GM04503 (cell line): ENCODE results near the gene NFAT5.
A peak's percentile ranks its signal among the peaks of the same experiment; 100 is the strongest.
"Not testable (repeated sequence)": the region's sequence is repeated elsewhere in the genome, so short reads cannot be mapped to it uniquely, and the experiment has no call there.

ENCODE experiments used
- DNase-seq: peaks from one replicate; pipeline ENCODE4 v3.0.0-alpha.2; 2012; ENCODE audit warnings: low read depth

Gene NFAT5

DNA sequence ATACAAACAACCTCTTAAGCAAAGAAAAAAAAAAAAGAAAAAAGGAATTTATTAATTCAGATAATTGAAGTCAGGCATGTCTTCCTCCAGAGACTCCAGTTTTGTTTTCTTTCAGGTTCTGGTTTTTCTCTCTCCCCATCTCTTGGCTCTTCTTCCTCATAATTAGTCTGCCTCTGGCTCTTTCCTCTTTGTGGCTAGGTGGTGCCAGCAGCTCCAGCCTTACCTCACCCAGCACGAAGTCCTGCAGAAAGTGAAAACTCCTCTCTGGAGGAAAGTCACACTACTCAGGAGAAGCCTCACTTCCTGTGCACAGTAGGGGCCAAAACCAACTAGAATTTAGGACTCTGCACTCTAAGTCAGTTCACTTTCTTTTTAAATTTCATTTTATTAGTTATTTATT, 10.3 kb upstream of the NFAT5 start:
- no peak for DNase-seq

DNA sequence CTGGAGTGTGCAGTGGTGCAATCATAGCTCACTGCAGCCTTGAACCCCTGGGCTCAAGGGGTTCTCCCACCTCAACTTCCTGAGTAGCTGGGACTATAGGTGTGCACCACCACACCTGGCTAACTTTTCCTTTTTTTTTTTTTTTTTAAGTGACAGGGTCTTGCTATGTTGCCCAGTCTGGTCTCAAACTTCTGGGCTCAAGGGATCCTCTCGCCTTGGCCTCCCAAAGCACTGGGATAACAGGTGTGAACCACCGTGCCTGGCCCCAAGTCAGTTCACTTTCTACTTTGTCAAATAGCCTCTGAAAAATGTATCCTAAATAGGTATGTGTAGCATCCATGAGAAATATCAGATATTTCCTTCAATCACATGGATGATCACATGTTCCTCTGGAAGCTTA, 9.9 kb upstream of the NFAT5 start:
- no peak for DNase-seq

DNA sequence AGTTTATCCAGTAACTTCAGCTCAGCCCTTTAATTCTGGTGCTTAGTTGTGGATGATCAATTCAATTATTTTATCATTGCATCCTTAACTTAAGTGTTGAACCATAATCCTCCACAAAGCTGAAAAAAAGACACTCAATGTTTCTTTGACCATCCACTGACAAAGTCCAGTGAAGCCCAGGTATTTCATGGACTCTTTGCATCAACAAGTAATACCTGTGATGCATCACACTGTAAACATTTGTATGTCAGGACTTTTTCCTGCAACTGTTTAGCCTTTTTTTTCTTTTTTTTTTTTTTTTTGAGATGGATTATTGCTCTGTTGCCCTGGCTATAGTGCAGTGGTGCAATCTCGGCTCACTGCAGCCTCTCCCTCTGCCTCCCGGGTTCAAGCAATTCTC, 6.6 kb upstream of the NFAT5 start:
- no peak for DNase-seq

DNA sequence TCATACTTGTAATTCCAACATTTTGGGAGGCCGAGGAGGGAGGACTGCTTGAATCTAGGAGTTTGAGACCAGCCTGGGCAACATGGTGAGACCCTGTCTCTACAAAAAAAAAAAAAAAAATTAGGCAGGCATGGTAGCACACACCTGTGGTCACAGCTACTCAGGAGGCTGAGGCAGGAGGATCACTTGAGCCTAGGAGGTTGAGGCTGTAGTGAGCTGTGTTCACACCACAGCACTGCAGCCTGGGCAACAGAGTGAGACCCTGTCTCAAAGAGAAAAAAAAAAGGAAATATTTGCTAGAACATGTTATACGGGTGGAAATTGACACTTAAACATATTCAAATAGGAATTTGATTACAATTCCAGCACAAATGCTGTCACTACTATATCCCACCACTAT, 4.4 kb upstream of the NFAT5 start:
- not testable (repeated sequence) for DNase-seq

DNA sequence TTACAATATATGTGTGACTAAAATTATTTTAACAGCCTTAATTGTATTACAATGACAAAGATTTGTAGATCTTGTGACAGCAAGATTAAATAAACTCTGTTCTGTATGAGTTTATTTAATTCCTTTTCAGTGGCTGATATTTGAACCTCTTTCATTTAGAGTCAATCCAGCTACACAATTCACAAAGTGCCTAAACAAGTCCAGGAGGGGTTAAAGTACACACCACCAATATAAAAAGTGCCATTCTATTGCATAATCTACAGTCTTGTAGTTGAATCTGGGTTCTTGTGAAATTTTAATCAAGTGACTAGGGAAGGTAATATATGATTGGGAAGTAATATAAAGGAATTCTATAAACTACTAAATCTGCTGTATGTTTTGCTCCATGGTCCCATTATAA, 3.9 kb upstream of the NFAT5 start:
- DNase-seq = no peak

DNA sequence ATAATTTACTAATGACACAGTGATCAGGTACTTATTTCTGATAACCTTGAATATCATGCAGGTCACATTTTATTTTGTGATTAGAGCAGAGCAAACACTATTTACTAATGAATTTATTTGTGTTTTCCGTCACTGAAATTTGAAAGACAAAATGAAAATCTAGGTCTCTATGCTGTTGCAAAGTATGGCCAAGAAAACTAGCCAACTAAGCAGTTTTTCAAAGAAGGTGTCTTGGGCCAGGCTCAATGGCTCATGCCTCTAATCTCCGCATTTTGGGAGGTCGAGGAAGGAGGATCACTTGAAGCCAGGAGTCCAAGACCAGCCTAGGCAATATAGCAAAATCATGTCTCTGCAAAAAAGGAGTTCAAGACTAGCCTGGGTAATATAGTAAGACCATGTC, 3.0 kb upstream of the NFAT5 start:
- no peak for DNase-seq

DNA sequence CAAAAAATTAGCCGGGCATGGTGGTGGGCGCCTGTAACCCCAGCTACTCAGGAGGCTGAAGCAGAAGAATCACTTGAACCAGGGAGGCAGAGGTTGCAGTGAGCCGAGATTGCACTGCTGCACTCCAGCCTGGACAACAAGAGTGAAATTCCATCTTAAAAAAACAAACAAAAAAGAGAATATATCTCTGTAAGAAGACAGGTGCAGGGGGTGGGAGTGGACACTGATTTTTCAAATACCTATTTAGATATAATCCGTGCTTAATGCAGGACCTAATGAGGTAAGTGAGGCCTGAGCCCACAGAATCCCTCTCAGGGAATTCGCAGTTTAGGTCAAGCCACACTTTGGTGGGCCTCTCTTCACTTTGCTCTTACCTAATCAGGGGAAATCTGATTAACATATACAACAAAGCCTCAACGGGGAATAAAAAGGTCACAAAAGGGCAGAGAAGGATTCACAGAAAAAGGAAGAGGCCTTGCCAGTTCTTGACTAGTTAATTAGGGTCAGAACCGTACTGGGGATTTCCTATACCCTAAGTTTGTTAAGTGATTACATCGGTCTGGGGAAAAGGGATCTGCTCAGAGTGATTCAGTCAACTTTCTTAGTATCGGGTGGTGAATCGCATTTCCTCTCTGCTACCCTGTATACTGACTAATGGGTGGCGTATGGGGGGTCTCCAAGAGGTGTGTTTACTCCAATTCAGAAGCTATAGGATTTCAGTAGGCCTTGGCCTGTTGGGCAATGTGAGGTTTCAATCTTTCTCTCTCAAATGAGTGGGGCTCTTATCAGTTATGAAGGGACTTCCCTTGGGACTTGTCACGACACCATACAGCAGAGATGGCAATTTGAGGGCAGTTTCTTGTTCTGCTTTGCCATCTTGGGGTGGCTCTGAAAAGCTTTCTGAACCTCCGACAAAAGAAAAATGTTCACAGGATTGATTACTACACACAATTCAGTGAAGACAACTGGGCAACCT, 1.9 kb upstream of the NFAT5 start:
- DNase-seq = no peak

DNA sequence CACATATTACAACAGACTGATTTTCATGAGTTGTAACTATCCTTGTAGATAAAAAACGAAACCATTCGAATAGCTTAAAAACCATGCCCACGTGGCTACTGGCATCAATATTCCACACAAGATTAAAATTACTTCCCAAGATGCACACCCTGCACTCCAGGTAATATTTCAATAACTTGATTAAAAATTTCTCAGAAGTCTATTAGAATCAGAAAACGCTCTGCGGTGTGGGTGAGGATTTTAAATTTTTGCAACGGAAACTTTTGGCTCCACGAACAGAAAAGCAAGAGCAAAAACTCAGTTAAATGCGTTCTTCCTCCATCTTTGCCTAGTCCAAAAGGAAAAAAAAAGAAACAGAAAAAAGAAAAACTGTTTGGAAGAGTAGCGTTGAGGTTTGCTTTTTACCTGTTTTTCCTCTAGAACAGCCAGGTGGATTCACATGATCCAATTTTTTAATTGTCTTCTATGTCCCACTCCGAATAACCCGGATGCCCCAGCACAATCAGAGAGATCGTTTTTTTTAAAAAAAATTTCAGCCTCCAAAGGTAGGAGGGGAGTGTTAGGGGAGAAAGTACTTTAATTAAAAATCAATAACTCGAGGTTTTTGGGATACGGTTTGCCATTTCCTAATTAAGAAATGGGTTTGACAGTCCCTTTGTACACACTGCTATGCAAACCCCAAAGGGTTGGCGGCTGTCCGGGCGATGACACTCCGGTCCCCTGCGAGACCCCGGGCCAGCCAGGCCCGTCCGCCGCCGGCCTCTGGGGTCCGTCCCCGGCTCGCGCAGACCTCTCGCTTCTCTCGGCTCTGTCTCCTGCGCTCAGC, 708 bp upstream of the NFAT5 start:
- no peak for DNase-seq

DNA sequence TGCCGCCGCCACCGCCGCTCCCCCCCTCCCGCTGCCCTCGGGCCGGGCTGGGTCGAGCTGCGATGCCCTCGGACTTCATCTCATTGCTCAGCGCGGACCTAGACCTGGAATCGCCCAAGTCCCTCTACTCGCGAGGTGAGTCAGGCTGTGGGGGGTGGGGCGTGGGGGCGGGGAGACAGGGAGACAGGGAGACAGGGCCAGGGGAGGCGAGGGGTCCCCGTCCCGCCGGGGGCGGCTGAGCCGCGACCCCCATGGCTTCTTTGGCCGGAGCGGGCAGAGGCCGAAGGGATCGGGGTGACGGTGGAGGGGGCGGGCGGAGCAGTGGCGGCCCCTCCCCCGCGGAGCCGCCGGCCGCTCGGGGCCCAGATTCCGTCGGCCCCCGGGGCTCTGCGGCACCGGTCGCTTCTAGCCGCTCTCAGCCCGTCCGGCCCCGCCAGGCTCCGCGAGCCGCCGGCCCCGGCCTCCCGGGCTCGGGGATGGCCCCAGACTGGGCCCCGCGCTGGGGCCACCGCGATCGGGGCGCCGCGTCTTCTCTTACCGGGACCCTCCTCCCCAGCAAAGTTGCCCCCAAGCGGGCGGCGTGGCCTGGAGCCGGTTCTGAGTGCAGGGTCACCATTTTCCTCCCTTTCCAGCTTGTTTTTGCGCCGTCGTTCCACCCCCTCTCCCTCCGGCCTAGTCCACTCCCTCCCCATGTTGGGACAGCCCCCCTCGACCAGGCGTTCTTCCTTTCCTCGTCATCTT, 644 bp downstream of the NFAT5 start:
- peak; percentile 22 for DNase-seq

DNA sequence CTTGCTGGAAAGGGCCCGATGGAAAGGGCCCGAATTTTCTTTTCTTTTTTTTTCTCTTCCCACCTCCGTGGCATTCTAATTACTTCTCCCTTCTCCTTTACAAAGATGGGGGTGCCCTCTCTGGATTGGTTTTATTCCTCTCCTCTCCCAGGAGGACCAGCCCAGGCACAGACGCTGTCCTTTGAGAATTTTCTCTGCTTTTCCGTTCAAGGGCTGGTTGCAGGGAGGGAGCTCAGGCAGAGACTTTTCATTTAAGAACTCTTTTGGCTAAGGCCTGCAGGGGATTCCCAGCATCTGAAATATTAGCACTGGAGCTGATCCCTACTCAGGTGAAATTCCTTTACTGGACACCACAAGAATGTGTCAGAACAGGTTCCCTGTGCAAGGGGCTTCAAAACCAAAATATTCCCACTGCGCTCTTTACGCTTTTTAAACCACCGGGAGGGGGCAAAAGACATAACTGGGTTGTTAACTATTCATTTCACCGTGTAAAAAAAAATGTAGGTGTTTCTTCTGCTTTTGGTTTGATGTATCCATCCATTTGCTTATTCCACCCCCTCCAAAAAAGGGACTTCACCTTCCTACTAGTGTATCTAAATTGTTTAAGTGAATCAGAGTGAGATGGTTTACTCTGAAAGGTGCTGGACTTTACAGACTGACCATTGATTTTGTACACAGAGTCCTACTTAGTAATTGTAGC, 1.4 kb downstream of the NFAT5 start:
- no peak for DNase-seq

DNA sequence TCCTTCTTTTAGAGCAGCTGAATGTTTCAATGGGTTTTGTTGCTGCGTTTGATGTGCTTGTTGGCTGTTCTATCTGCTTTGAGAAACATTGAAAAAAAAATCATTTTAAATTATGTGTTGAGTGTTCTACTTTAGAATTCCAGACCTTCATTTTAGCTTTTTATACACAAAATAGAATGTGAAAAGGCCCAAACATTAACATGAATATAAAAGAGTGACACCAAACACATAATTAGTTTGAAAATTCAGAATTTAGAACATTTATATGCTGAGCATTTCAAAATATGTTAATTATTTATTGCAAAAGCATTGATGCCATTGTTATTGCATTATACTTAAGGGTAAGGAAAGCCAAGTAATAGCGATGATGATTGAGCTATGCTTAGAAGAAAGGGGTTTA, 2.9 kb downstream of the NFAT5 start:
- DNase-seq = no peak

DNA sequence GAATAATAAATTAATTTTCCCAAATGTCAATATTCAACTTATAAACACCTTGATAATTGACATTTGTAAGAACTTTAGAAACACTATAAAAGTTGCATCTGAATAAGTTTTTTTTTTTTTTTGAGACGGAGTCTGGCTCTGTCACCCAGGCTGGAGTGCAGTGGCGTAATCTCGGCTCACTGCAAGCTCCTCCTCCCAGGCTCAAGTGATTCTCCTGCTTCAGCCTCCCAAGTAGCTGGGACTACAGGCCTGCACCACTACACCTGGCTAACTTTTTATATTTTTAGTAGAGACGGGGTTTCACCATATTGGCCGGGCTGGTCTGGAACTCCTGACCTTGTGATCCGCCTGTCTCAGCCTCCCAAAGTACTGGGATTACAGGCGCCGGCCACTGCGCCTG, 13.0 kb downstream of the NFAT5 start:
- DNase-seq = not testable (repeated sequence)

DNA sequence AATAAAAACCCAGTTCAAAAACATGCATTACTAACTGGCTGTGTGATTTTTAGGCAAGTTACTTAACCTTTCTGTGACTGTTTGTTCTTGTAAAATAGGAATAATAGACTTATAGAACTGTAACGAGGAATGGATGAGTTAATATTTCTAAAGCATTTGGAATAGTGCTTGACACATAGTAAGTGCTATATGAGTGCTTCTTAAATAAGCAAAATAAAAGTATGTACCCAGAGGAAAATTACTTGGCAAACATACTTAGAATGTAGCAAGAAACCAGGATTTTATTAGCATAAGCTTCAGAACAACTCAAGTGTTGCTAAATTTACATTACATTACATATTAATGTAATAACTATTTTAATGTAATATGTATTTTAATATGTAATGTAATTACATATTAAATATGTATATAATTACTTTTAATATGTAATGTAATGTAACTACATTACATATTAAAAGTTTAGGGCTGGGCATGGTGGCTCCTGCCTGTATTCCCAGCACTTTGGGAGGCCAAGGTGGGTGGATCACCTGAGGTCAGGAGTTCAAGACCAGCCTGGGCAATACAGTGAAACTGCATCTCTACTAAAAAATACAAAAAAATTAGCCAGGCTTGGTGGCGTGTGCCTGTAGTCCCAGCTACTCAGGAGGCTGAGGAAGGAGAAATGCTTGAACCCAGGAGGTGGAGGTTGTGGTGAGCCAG, 14.2 kb downstream of the NFAT5 start:
- no peak for DNase-seq

DNA sequence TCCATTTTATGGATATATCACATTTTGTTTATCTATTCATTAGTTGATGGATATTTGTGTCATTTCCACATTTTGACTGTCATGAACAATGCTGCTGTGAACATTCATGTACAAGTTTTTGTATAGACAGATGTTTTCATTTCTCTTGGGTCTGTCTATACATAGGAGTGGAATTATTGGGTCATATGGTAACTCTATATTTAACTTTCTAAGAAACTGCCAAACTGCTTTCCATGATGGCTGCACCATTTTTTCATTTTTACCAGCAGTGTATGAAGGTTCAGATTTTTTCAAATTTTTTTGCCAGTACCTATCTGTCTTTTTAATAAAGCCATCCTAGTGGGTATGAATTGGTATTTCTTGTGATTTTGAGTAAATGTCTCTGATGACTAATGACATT, 15.5 kb downstream of the NFAT5 start:
- no peak for DNase-seq

DNA sequence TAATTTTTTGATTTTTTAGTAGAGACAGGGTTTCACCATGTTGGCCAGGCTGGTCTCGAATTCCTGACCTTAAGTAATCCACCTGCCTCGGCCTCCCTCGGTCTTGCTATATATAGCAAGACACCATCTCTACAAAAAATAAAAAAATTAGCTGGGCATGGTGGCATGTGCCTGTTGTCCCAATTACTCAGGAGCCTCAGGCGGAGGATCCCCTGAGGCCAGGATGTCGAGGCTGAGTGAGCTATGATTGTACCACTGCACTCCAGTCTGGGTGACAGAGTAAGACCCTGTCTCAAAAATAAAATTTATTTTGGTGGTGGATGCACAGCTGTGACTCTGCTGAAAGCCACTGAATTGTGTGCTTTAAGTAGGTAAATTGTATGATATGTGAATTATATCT, 18.7 kb downstream of the NFAT5 start:
- DNase-seq = not testable (repeated sequence)

DNA sequence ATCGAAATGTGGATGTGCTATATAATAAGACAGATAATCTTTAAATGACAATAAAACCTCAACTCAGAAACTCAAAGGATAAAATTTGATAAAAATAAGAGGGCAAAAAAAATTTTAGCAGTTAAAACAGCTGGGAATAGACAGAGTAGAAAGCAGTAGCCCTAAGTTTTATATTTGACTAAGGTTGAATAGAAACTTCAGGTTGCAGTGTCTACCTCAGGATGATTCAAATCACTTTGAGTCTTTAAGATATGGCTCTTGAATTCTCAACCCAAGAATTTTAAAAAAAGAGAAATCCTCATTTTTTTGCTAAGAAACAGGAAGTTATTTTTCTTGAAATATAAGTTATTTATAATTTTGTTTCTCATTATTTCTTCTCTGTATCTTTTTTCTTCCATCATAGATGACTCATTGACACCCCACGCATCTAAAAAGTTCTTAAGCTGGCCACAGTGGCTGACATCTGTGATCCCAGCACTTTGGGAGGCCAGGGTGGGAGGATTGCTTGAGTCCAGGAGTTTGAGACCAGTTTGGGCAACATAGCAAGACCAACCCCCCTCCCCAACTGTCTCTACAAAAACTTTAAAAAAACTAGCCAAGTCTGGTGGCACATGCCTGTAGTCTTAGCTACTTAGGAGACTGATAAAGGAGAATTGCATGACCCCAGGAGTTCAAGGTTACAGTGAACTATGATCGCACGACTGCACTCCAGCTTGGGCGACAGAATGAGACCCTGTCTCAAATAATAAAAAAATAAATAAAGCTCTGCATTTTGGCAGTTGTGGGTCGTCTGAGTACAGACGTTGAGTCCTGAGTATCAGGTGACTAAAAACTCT, 23.9 kb downstream of the NFAT5 start:
- DNase-seq = no peak

DNA sequence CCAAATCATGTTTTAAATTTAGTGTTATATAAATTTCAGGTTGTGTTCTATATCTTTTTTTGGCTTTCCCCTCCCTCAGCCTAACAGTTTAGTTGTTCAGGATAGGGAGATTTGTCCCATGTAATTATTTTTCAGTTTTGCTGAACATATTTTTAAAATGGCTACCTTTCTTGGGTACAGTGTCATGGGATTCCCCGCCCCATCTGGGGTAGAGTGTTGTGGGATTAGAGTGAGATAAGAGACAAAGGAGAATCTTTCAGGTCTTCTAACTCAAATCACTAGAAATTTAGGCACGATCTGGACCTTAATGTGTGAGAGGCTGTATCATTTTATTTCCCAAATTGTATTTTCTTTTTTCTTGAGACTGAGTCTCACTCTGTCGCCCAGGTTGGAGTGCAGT, 24.8 kb downstream of the NFAT5 start:
- no peak for DNase-seq

DNA sequence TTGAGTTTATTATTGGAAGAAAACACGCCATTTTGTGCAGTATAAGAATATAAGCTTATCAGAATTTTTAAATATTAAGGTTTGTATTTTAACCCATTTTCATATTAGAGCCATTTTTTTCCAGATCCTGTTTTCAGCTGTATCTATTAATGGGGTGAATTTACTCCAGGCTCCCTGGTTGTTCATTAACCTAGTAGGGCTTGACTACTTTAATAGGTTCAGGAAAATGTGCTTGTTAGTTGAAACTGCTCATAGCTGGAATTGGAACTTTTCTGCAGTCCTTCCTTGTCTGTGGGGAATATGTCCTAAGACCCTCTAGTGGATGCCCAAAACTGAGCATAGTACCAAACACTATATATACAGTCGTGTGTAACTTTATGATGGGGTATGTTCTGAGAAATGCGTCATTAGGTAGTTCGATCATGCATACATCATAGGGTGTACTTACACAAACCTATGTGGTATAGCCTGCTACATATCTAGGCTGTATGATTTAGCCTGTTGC, 28.0 kb downstream of the NFAT5 start:
- no peak for DNase-seq

DNA sequence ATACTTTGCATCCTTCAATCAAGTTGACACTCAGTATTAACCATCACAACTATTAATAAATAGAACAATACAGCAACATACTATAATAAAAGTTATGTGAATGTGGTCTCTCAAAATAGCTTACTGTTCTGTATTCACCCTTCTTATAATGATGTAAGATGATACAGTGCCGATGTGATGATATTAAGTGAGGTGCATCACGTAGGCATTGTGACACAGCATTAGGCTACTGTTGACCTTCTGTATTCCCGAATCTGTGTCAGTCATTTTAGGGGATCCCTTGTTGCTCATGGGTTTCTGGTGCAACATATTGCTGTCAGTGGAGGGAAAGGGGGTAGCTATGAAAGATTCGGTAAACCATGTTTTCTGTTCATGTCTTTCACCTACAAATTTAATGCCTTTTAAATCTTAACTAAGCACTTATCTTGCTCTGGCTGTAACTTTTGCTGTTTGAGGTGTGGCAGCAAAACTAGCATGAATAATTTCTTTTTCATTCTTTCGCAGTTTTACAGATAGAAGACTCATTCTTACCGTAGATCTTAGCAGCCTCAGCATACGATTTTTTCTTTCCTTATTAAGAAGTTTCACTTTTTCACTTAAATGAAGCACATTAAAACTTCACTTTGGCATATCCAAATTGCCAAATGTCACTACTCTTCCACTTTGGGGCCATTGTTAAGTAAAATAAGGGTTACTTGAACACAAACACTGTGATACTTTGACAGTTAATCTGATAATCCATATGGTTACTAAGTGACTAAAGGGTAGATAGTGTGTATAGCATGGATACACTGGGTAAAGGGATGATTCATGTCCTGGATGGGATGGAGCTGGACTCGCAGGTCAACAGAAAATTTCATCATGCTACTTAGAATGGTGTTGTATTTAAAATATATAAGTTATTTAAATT, 29.6 kb downstream of the NFAT5 start:
- no peak for DNase-seq
